Astrocyte (in vitro differentiated cells and primary cell): ENCODE results near the gene GGNBP2. TPM values are rescaled to one million over a fixed set of nuclear protein-coding genes. Genes with fewer than 3 reads are reported as not detected.

ENCODE experiments used
- DNase-seq: peaks from one replicate; pipeline ENCODE4 v3.0.0-alpha.2; 2010; ENCODE audit warnings: low read depth
- FAIRE-seq: peaks from 2 replicates; lab custom pipeline; 2011; peaks lifted over from hg19 to GRCh38; lab: Jason Lieb, UNC
- H2AFZ ChIP-seq: 2 replicates; pipeline ENCODE4 v1.6.0; 2012; ENCODE audit warnings: low read depth, low read length, inconsistent platforms
- H3K27ac ChIP-seq: 2 replicates; pipeline ENCODE4 v1.5.1; 2011; ENCODE audit warnings: low read depth, low read length, inconsistent platforms
- H3K27me3 ChIP-seq: 2 replicates; pipeline ENCODE4 v1.6.0; 2011; ENCODE audit warnings: low read length, inconsistent platforms; ENCODE audit not compliant: insufficient read depth
- H3K36me3 ChIP-seq: 2 replicates; pipeline ENCODE4 v1.5.1; 2011; ENCODE audit warnings: low read length, inconsistent platforms; ENCODE audit not compliant: insufficient read depth
- H3K4me1 ChIP-seq: 2 replicates; pipeline ENCODE4 v1.5.1; 2011; ENCODE audit warnings: low read length, inconsistent platforms; ENCODE audit not compliant: insufficient read depth
- H3K4me2 ChIP-seq: 2 replicates; pipeline ENCODE4 v1.6.0; 2012; ENCODE audit warnings: low read length, inconsistent platforms
- H3K4me3 ChIP-seq: 2 replicates; pipeline ENCODE4 v1.5.1; 2011; ENCODE audit warnings: low read depth, mild to moderate bottlenecking, low read length, inconsistent platforms; ENCODE audit not compliant: insufficient read depth
- H3K79me2 ChIP-seq: 2 replicates; pipeline ENCODE4 v1.6.0; 2012; ENCODE audit warnings: mild to moderate bottlenecking, low read length, inconsistent platforms; ENCODE audit not compliant: insufficient read depth
- H3K9ac ChIP-seq: 2 replicates; pipeline ENCODE4 v1.6.0; 2012; ENCODE audit warnings: mild to moderate bottlenecking, low read length, inconsistent platforms
- H3K9me3 ChIP-seq: 2 replicates; pipeline ENCODE4 v1.5.1; 2012; ENCODE audit warnings: low read depth, mild to moderate bottlenecking, low read length, inconsistent platforms; ENCODE audit not compliant: insufficient read depth
- H4K20me1 ChIP-seq: 2 replicates; pipeline ENCODE4 v1.6.0; 2012; ENCODE audit warnings: low read length, inconsistent platforms; ENCODE audit not compliant: insufficient read depth
- H3K27ac Mint-ChIP-seq: one replicate; pipeline ENCODE4 v1.8.0; 2021; ENCODE audit warnings: mild to moderate bottlenecking, mixed read lengths; ENCODE audit not compliant: unreplicated experiment
- H3K27me3 Mint-ChIP-seq: one replicate; pipeline ENCODE4 v1.8.0; 2021; ENCODE audit warnings: low read depth, mixed read lengths; ENCODE audit not compliant: unreplicated experiment
- H3K36me3 Mint-ChIP-seq: one replicate; pipeline ENCODE4 v1.8.0; 2021; ENCODE audit warnings: low read depth, mixed read lengths; ENCODE audit not compliant: unreplicated experiment
- H3K4me1 Mint-ChIP-seq: one replicate; pipeline ENCODE4 v1.8.0; 2021; ENCODE audit warnings: low read depth, mixed read lengths; ENCODE audit not compliant: unreplicated experiment
- H3K4me3 Mint-ChIP-seq: one replicate; pipeline ENCODE4 v1.8.0; 2021; ENCODE audit warnings: mild to moderate bottlenecking, moderate library complexity, mixed read lengths; ENCODE audit not compliant: unreplicated experiment
- H3K9me3 Mint-ChIP-seq: one replicate; pipeline ENCODE4 v1.8.0; 2021; ENCODE audit warnings: mild to moderate bottlenecking, mixed read lengths; ENCODE audit not compliant: unreplicated experiment
- CTCF ChIP-seq: IDR thresholded peaks from 2 replicates; pipeline ENCODE4 v1.5.1; 2011; ENCODE audit warnings: low read depth, mild to moderate bottlenecking, inconsistent platforms, low read length, moderate library complexity; ENCODE audit not compliant: insufficient read depth
- EZH2 ChIP-seq: IDR thresholded peaks from 2 replicates; pipeline ENCODE4 v1.6.1; 2012; ENCODE audit warnings: mild to moderate bottlenecking, low read length, inconsistent platforms; ENCODE audit not compliant: insufficient read depth
- total RNA-seq: library from RNA; stranded (reverse); gene quantifications from 2 replicates; pipeline ENCODE4 v1.2.1, GENCODE V29; 2021

The GGNBP2 gene
- total RNA-seq, 1 donor from 2014 or later = 80.8 TPM

DNA sequence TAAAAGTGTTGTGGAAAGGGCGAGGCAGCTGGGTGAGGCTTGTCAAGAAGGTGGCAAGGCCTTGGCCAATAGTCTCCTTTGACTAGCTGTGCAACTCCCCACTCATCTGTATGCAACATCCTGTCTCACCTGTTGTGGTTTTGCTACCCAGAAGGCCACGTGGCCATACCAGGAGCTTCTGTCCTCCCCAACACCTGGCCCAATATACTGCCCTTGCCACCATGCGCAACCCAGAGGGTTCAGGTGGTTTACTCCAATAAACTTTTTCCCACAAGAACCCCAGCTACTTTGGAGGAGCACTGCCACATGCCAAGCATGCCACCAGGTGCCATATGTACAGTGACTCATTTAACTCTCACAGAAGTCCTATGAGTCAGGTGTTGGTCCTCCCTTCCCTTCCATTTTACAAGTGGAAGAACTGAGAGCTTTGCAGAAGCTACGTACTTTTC lies 20.3 kb upstream of the GGNBP2 start:
- no peak for FAIRE-seq
- no peak overlapping the region for H3K27ac Mint-ChIP-seq
- Histone ChIP-seq H4K20me1 (peaks cover 20% of the 10 kb centered on the region), H3K4me2 (no peak overlapping the region), H3K79me2 (peaks cover 13% of the 10 kb centered on the region), H3K4me1 (peaks cover 14% of the 10 kb centered on the region), H3K9ac (no peak overlapping the region), H3K27ac (peak overlapping the region; percentile 62), H3K4me3 (no peak overlapping the region), H3K27me3 (no peaks in the 10 kb centered on the region), H3K36me3 (peaks cover 43% of the 10 kb centered on the region), H3K9me3 (no peaks in the 10 kb centered on the region), H2AFZ (no peak overlapping the region)
- peaks cover 2% of the 10 kb centered on the region for H3K9me3 Mint-ChIP-seq
- TF ChIP-seq CTCF (no peak), EZH2 (no peak)
- peaks cover 12% of the 10 kb centered on the region for H3K4me1 Mint-ChIP-seq
- DNase-seq = peak; percentile 25
- peaks cover 24% of the 10 kb centered on the region for H3K36me3 Mint-ChIP-seq
- H3K4me3 Mint-ChIP-seq = no peak overlapping the region
- no peaks in the 10 kb centered on the region for H3K27me3 Mint-ChIP-seq

GRCh38 chr17:36525113-36525512 lies 19.6 kb upstream of the GGNBP2 start:
- H3K27ac ChIP-seq = peak overlapping the region; percentile 62
- Mint-ChIP-seq H3K9me3 (peaks cover 2% of the 10 kb centered on the region), H3K4me1 (peaks cover 12% of the 10 kb centered on the region), H3K4me3 (no peak overlapping the region), H3K27ac (no peak overlapping the region), H3K36me3 (peaks cover 24% of the 10 kb centered on the region), H3K27me3 (no peaks in the 10 kb centered on the region)
- H4K20me1 ChIP-seq = peaks cover 21% of the 10 kb centered on the region
- H3K4me3 ChIP-seq = no peak overlapping the region
- no peaks in the 10 kb centered on the region for H3K27me3 ChIP-seq
- H2AFZ ChIP-seq = no peak overlapping the region
- DNase-seq (peak; percentile 12), FAIRE-seq (no peak)
- no peak for TF ChIP-seq EZH2
- TF ChIP-seq CTCF = no peak
- H3K36me3 ChIP-seq = peaks cover 41% of the 10 kb centered on the region
- peaks cover 17% of the 10 kb centered on the region for H3K4me1 ChIP-seq
- no peaks in the 10 kb centered on the region for H3K9me3 ChIP-seq
- H3K4me2 ChIP-seq = no peak overlapping the region
- no peak overlapping the region for H3K9ac ChIP-seq
- peaks cover 13% of the 10 kb centered on the region for H3K79me2 ChIP-seq

DNA sequence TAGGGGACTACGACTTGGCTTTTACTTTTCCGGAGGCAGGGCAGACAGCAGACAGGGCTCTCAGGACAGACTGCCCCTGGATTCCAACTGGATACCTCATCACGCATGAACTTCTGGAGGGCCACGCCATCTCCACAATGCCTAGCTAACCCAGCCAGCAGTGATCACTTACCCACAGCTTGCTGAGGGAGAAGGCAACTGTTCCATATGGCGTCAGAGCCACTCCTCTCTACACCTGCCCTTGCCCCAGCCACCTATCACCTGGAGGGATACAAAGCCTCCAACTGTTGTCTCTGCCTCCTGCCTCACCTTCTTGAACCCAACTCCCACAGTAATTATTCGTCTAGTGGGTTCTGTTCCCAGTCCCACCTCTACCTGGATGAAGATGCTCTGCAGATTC lies 18.8 kb upstream of the GGNBP2 start:
- no peak for TF ChIP-seq EZH2
- TF ChIP-seq CTCF = no peak
- peaks cover 33% of the 10 kb centered on the region for H3K36me3 ChIP-seq
- H3K79me2 ChIP-seq = peaks cover 13% of the 10 kb centered on the region
- H3K9me3 ChIP-seq = no peaks in the 10 kb centered on the region
- no peak overlapping the region for H3K4me3 ChIP-seq
- Mint-ChIP-seq H3K27ac (no peak overlapping the region), H3K9me3 (peaks cover 2% of the 10 kb centered on the region), H3K4me1 (peaks cover 12% of the 10 kb centered on the region), H3K4me3 (no peak overlapping the region), H3K27me3 (no peaks in the 10 kb centered on the region), H3K36me3 (peaks cover 24% of the 10 kb centered on the region)
- FAIRE-seq (no peak), DNase-seq (no peak)
- H3K4me1 ChIP-seq = peaks cover 17% of the 10 kb centered on the region
- H3K27me3 ChIP-seq = no peaks in the 10 kb centered on the region
- no peak overlapping the region for H3K27ac ChIP-seq
- no peak overlapping the region for H3K4me2 ChIP-seq
- H3K9ac ChIP-seq = no peak overlapping the region
- H4K20me1 ChIP-seq = peaks cover 21% of the 10 kb centered on the region
- H2AFZ ChIP-seq = no peak overlapping the region
